NB4 (cell line): ENCODE results near the gene THSD7A.

ENCODE experiments used
- POLR2A ChIP-seq: IDR thresholded peaks from 2 replicates; pipeline ENCODE4 v1.6.1; 2011; ENCODE audit warnings: mild to moderate bottlenecking; ENCODE audit not compliant: insufficient read length; ENCODE audit errors: extremely low read depth
- TF ChIP-seq, protein P1 (sequence below): IDR thresholded peaks from one replicate; pipeline ENCODE4 v1.5.1; 2012; ENCODE audit warnings: low read depth, low read length

- TF ChIP-seq, protein P1, sequence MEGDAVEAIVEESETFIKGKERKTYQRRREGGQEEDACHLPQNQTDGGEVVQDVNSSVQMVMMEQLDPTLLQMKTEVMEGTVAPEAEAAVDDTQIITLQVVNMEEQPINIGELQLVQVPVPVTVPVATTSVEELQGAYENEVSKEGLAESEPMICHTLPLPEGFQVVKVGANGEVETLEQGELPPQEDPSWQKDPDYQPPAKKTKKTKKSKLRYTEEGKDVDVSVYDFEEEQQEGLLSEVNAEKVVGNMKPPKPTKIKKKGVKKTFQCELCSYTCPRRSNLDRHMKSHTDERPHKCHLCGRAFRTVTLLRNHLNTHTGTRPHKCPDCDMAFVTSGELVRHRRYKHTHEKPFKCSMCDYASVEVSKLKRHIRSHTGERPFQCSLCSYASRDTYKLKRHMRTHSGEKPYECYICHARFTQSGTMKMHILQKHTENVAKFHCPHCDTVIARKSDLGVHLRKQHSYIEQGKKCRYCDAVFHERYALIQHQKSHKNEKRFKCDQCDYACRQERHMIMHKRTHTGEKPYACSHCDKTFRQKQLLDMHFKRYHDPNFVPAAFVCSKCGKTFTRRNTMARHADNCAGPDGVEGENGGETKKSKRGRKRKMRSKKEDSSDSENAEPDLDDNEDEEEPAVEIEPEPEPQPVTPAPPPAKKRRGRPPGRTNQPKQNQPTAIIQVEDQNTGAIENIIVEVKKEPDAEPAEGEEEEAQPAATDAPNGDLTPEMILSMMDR: no peak
- TF ChIP-seq POLR2A: no peak
Measured at GRCh38 chr7:11471255-11471654, 360.7 kb downstream of the THSD7A start.
